ENCODE results near the gene ZGPAT.
"Not testable (repeated sequence)": the region's sequence is repeated elsewhere in the genome, so short reads cannot be mapped to it uniquely, and the experiment has no call there.

ZGPAT gene

DNA sequence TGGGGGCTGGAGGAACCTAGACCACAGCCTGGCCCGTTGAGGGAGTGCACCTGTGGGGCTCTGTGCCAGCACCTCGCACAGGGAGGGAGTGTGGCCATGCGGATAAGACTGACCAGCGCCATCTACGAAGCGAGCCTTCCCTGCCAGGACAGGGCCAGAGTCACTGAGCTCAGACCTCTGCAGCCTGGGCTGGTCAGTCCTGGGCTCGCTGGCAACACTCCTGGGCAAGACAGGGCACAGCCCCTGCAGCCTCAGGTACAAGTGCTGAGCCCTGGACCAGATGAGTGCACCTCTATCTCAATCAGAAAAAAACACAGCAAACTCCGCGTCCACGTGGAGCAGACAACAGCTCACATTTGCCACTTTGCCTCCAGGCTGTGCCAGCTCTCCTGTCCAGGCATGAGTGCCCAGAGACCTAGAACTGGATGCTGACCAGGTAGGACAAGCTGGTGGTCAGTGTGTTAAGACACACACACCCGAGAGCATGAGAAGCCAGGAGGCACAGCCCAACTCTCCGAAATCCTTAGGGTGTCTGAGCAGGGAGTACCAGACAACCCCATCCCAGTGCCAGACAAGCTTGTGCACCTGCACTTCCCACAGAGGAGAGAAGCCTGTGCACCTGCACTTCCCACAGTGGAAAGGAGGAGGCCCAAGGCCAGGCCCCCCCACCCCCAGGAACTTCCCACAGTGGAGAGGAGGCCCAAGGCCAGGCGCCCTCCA is 4.9 kb upstream of the ZGPAT start:
- DNase-seq (ENCODE audit: low spot score), result peak; percentile 18

GRCh38 chr20:63703471-63703975 is 4.3 kb upstream of the ZGPAT start:
- DNase-seq (ENCODE audit: low spot score), result no peak

GRCh38 chr20:63703976-63704748 is 3.7 kb upstream of the ZGPAT start:
- no peak for DNase-seq (ENCODE audit: low spot score)

DNA sequence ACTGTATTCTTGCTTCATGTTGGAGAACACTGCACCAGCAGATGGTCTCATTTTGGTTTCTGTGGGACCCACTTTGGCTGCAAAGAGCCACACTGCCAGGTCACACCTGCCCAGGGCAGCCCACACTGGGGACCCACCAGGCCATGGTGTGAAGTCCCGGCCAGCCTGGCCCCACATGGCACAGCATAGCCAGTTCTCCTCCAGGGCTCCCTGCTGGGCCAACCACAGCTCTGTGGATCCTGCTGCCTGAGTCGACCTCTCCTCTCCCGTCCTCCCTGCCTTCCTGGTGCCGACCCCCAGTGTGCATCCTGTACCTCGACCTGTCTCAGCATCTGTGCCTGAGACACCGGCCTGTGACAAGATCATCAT is 3.1 kb upstream of the ZGPAT start:
- DNase-seq (ENCODE audit: low spot score), result no peak

- DNase-seq (ENCODE audit: low spot score), result no peak
These were observed 2.4 kb upstream of the ZGPAT start for GRCh38 chr20:63705232-63706026.

GRCh38 chr20:63706027-63706695 is 1.7 kb upstream of the ZGPAT start:
- no peak for DNase-seq (ENCODE audit: low spot score)

DNA sequence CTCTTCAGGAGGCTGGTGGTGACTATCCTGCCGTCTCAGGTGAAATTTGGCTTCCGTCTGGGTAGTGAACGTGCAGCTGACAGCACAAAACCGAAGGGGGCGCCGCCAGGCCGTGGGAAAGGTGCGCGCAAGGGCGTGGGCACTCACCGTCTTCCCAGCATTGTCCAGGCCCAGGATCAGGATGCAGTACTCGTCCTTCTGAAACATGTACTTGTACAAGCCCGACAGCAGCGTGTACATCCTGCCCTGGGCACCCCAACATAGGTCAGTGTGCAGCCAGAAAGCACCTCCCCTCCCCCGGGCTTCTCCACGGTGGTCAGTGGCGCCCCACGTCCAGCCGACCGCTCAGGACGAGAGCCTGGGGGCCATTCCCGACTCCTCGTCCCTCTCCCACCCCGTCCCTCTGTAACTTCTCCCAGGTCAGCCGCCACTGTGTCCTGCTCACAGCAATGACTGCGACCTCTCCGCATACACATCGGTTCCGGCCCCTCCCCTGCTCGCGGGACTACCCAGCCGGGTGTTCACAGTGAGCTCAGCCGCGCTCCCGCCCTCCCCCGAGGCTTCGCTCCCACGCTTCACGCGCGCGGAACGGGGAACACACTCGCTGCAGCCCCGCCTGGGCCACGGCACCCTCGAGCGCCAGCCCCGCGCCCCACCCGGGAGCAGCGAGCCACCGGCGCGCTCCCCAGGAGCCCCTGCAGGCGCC is 834 bp upstream of the ZGPAT start:
- no peak for DNase-seq (ENCODE audit: low spot score)

DNA sequence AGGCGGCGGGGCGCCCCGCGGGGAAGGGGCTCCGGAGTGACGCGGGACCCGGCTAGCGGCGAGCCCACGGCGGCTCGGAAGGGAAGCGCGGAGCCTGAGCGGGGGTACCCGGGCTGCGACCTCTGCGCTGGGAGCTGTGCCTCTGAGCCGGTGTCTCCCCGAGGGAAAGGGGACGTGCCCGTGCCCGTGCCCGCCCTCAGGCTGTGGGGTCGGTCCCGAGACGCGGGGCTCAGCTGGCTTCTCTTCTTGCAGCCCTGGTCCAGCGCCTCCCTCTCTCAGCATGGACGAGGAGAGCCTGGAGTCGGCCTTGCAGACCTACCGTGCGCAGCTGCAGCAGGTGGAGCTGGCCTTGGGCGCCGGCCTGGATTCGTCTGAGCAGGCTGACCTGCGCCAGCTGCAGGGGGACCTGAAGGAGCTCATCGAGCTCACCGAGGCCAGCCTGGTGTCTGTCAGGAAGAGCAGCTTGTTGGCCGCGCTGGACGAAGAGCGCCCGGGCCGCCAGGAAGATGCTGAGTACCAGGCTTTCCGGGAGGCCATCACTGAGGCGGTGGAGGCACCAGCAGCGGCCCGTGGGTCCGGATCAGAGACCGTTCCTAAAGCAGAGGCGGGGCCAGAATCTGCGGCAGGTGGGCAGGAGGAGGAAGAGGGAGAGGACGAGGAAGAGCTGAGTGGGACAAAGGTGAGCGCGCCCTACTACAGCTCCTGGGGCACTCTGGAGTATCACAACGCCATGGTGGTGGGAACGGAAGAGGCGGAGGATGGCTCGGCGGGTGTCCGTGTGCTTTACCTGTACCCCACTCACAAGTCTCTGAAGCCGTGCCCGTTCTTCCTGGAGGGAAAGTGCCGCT is 686 bp downstream of the ZGPAT start:
- no peak for DNase-seq (ENCODE audit: low spot score)

GRCh38 chr20:63709149-63709527 is 1.3 kb downstream of the ZGPAT start:
- DNase-seq (ENCODE audit: low spot score), result no peak

- no peak for DNase-seq (ENCODE audit: low spot score)
These were observed 3.3 kb downstream of the ZGPAT start for GRCh38 chr20:63711085-63711645.

GRCh38 chr20:63712191-63712590 is 4.4 kb downstream of the ZGPAT start:
- DNase-seq (ENCODE audit: low spot score), result no peak

DNA sequence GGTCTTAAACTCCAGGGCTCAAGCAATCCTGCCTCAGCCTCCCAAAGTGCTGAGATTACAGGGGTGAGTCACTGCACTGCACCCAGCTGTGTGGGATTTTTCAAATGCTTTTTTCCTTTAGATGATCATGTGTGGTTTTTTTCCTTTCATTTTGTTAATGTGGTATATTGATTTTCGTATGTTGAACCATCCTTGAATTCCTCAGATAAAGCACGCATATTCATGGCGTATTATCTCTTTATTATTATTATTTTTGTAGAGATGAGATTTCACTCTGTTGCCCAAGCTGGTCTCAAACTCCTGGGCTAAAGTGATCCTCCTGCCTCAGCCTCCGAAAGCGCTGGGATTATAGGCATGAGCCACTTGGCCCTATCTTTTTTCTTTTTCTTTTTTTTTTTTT is 7.0 kb downstream of the ZGPAT start:
- DNase-seq (ENCODE audit: low spot score), result no peak

GRCh38 chr20:63718996-63719395 is 11.2 kb downstream of the ZGPAT start:
- no peak for DNase-seq (ENCODE audit: low spot score)

- DNase-seq (ENCODE audit: low spot score), result not testable (repeated sequence)
These were observed 15.3 kb downstream of the ZGPAT start for GRCh38 chr20:63722967-63723622.

- DNase-seq (ENCODE audit: low spot score), result not testable (repeated sequence)
These were observed 22.4 kb downstream of the ZGPAT start for GRCh38 chr20:63730189-63730733.

- no peak for DNase-seq (ENCODE audit: low spot score)
These were observed 23.6 kb downstream of the ZGPAT start for GRCh38 chr20:63731410-63731809.

- DNase-seq (ENCODE audit: low spot score), result no peak
These were observed 24.6 kb downstream of the ZGPAT start for GRCh38 chr20:63732118-63733095.

GRCh38 chr20:63733117-63733516 is 25.3 kb downstream of the ZGPAT start:
- no peak for DNase-seq (ENCODE audit: low spot score)
